Heart left ventricle (tissue), 13 donors: ENCODE results near the gene KCP.

Source experiments
- POLR2A ChIP-seq, 2 donors: fragments of 450-650 bp; IDR thresholded peaks; one replicate each; pipeline ENCODE4 v1.6.1; 2017; ENCODE audit warnings: antibody characterized with exemption in 2 of 2, mild to moderate bottlenecking in 2 of 2, moderate library complexity in 2 of 2
- TF ChIP-seq, protein P1 (sequence below), 12 donors: fragments of 200-600 bp; sonication (generic) in 4 of 12; IDR thresholded peaks; one replicate each; pipeline versions ENCODE4 v1.5.0 to v1.8.0; 2018 to 2022; ENCODE audit warnings: antibody characterized with exemption in 12 of 12, mild to moderate bottlenecking in 5 of 12
- donor health status: ischemic (EF 13 %, LVEDD 7.1; RV severe dilation, severe dysfunction).
- donor health status: DM: no; HTN: yes; CAD: no.
- donor health status: DM: no; HTN: no; CAD: no.
- donor health status: ischemic (EF 25% LVEDD 6.9; RV normal size, moderate dysfunction).
- donor health status: ischemic (EF 25% LVEDD 5.7; RV mildly dilated, moderate dysfunction).
- donor health status: ischemic (EF 35%, LVEDD 5.7; RV mildly dilated, moderate dysfunction).
- donor health status: nonischemic (EF 11% LVEDD 7.7; RV severe dilation, severe dysfunction).
- donor health status: DM: yes; HTN: yes; CAD: no.
- donor health status: PGD.
- donor health status: ischemic (EF 29% LVEDD 5.4; RV normal size, mild dysfunction).
- donor health status: nonischemic (EF 23%, LVEDD 6.1; RV moderate dilation, normal function).

DNA sequence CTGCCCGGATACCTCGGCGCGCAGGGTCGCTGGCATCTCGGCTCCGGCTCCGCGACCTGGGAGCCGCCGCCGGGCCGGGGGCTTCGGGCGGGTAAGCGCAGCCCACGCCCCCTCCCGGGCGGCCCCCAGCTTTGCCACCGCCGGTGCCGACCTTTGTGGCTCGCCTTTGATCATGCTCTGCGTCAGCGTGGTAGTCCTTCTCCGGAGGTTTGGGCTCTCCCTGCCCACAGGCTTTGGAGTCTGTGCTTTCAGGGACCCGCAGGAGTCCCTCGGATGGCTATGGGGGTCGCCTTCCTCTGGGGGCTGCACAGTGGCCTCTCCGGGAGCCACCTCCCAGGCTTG is 40.6 kb downstream of the KCP start:
- no peak for TF ChIP-seq POLR2A (IDR thresholded peaks at IDR 0.05)
- TF ChIP-seq, protein P1, sequence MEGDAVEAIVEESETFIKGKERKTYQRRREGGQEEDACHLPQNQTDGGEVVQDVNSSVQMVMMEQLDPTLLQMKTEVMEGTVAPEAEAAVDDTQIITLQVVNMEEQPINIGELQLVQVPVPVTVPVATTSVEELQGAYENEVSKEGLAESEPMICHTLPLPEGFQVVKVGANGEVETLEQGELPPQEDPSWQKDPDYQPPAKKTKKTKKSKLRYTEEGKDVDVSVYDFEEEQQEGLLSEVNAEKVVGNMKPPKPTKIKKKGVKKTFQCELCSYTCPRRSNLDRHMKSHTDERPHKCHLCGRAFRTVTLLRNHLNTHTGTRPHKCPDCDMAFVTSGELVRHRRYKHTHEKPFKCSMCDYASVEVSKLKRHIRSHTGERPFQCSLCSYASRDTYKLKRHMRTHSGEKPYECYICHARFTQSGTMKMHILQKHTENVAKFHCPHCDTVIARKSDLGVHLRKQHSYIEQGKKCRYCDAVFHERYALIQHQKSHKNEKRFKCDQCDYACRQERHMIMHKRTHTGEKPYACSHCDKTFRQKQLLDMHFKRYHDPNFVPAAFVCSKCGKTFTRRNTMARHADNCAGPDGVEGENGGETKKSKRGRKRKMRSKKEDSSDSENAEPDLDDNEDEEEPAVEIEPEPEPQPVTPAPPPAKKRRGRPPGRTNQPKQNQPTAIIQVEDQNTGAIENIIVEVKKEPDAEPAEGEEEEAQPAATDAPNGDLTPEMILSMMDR (IDR thresholded peaks at IDR 0.05) = no peak
